K562 (cell line): ENCODE data around the gene GSTA5. TPM values are rescaled to one million over a fixed set of nuclear protein-coding genes. Genes with fewer than 3 reads are reported as not detected.
"Not testable (repeated sequence)": the region's sequence is repeated elsewhere in the genome, so short reads cannot be mapped to it uniquely, and the experiment has no call there.

Experiments used
- ATAC-seq: fragments of 200-7000 bp; cut with Tn5 transposase; 3 replicates; pipeline ENCODE4 v1.9.1; 2020; ENCODE audit warnings: moderate library complexity
- BruUV-seq: library from RNA; stranded (reverse); fragments of 400-500 nt; replicated peaks from 2 replicates; lab custom pipeline; 2021; lab: Mats Ljungman, UMichigan
- CTCF ChIA-PET: fragments of 300-600 bp; formaldehyde crosslinking; extraction: SDS; loops from one replicate; lab custom pipeline; 2021; ENCODE audit warnings: low intra/inter-chr PET ratio; lab: Yijun Ruan, JAX
- POLR2A ChIA-PET: fragments of 300-600, 350-650 bp; sonication (Branson Sonifier 250); formaldehyde crosslinking; extraction: SDS; loops from one replicate; lab custom pipeline; 2021; ENCODE audit warnings: antibody characterized with exemption, inconsistent platforms; lab: Yijun Ruan, JAX
- DNase-seq, 4 experiments: peaks; one replicate each; pipeline versions ENCODE4 v3.0.0 to v3.0.0-alpha.2; 2011 to 2018; ENCODE audit warnings: low spot score in 3 of 4, mixed read lengths in 3 of 4; ENCODE audit errors: extremely low read depth in 1 of 4
- FAIRE-seq: peaks from 2 replicates; lab custom pipeline; 2011; peaks lifted over from hg19 to GRCh38; lab: Jason Lieb, UNC
- H2AFZ ChIP-seq: 2 replicates; pipeline ENCODE4 v1.6.0; 2011; ENCODE audit warnings: low read depth, low read length, control low read depth, inconsistent platforms
- H3K27ac ChIP-seq: fragments of 200-600 bp; 3 replicates; pipeline ENCODE4 v1.8.0; 2011; ENCODE audit warnings: low read depth, mild to moderate bottlenecking, control low read depth, inconsistent platforms, low read length, moderate library complexity, mixed read lengths; ENCODE audit errors: extremely low read depth
- H3K27me3 ChIP-seq, 2 experiments: fragments of 300-600 bp in 1 of 2; 2 replicates in 1 of 2; 3 replicates in 1 of 2; pipeline versions ENCODE4 v1.6.0 to v1.8.0; 2011; ENCODE audit warnings: inconsistent platforms in 2 of 2, low read length in 2 of 2, mild to moderate bottlenecking in 1 of 2, mixed read lengths in 1 of 2, moderate library complexity in 1 of 2; ENCODE audit not compliant: control insufficient read depth in 2 of 2, insufficient read depth in 2 of 2
- H3K36me3 ChIP-seq: fragments of 300-600 bp; 3 replicates; pipeline ENCODE4 v1.8.0; 2011; ENCODE audit warnings: mild to moderate bottlenecking, low read length, inconsistent platforms; ENCODE audit not compliant: control insufficient read depth, insufficient read depth
- H3K4me1 ChIP-seq, 2 experiments: fragments of 200-600 bp in 1 of 2; replicated peaks in 1 of 2; 2 replicates in 1 of 2; 3 replicates in 1 of 2; pipeline versions ENCODE4 v1.5.1 to v1.8.0; 2011; ENCODE audit warnings: inconsistent platforms in 2 of 2, low read length in 2 of 2, mild to moderate bottlenecking in 1 of 2, mixed read lengths in 1 of 2, moderate library complexity in 1 of 2; ENCODE audit not compliant: control insufficient read depth in 2 of 2, insufficient read depth in 2 of 2
- H3K4me2 ChIP-seq: 2 replicates; pipeline ENCODE4 v1.6.1; 2011; ENCODE audit warnings: low read length, control low read depth, inconsistent platforms, mixed read lengths; ENCODE audit not compliant: insufficient read depth
- H3K4me3 ChIP-seq: fragments of 200-600 bp; sonication (generic), shearing (Covaris generic); 2 replicates; pipeline ENCODE4 v1.5.1; 2016; ENCODE audit warnings: control low read depth, inconsistent platforms
- H3K79me2 ChIP-seq: fragments of 200-600 bp; 3 replicates; pipeline ENCODE4 v1.8.0; 2011; ENCODE audit warnings: low read length, inconsistent platforms; ENCODE audit not compliant: control insufficient read depth, insufficient read depth
- H3K9ac ChIP-seq, 2 experiments: 2 replicates each; pipeline versions ENCODE4 v1.6.0 to v1.6.1; 2011; ENCODE audit warnings: low read depth in 2 of 2, low read length in 2 of 2, control low read depth in 1 of 2, inconsistent platforms in 1 of 2, mild to moderate bottlenecking in 1 of 2, mixed read lengths in 1 of 2; ENCODE audit not compliant: insufficient read depth in 1 of 2
- H3K9me1 ChIP-seq: one replicate; pipeline ENCODE4 v1.6.0; 2011; ENCODE audit warnings: inconsistent platforms, mild to moderate bottlenecking, low read length, moderate library complexity; ENCODE audit not compliant: control insufficient read depth, insufficient read depth
- H3K9me3 ChIP-seq: replicated peaks from 2 replicates; pipeline ENCODE4 v1.5.1; 2011; ENCODE audit warnings: low read depth, low read length, inconsistent platforms; ENCODE audit not compliant: control insufficient read depth, insufficient read depth
- H4K20me1 ChIP-seq: replicated peaks from 2 replicates; pipeline ENCODE4 v1.6.1; 2011; ENCODE audit warnings: low read length, inconsistent platforms, mixed read lengths; ENCODE audit not compliant: control insufficient read depth, insufficient read depth
- WGBS: fragments of 100-300 bp; shearing (Covaris generic); methylation state at CpG from one replicate; pipeline ENCODE4 v1.1.6; 2016; ENCODE audit warnings: low coverage, mixed read lengths; ENCODE audit not compliant: insufficient coverage; ENCODE audit errors: missing lambda C conversion rate; 5-methylcytosine and 5-hydroxymethylcytosine counted together
- in situ Hi-C: fragments of 300-500 bp; cut with MboI; formaldehyde crosslinking; loops from 4 replicates; pipeline ENCODE4 v1.15.0; 2018; ENCODE audit warnings: inconsistent platforms, mixed read lengths
- intact Hi-C: fragments of 100-400 bp; cut with micrococcal nuclease; formaldehyde crosslinking; loops from 2 replicates; pipeline ENCODE4 v1.14.2; 2022
- polyA plus RNA-seq, 8 experiments: library from polyadenylated mRNA; depleted of rRNA in 4 of 8; stranded (reverse) in 5 of 8; unstranded in 3 of 8; fragments of >200 nt; fragmentation: Nextera tagmentation in 2 of 8; fragmentation: Illumina TruSeq in 1 of 8; extraction: Ambion mirVana in 2 of 8; extraction: Trizol in 1 of 8; gene quantifications; 2 replicates each; pipeline versions ENCODE4 v1.2.1 to v1.2.3, GENCODE V29; 2011 to 2014; ENCODE audit warnings: inconsistent platforms in 1 of 8, missing spikeins in 1 of 8
- total RNA-seq, 7 experiments: library from RNA; depleted of rRNA in 6 of 7; stranded (reverse); fragments of >200 nt in 6 of 7; fragmentation: Illumina TruSeq in 2 of 7; extraction: Trizol in 2 of 7; gene quantifications; 2 replicates each; pipeline versions ENCODE4 v1.2.1 to v1.2.3, GENCODE V29; 2011 to 2021; ENCODE audit warnings: low replicate concordance in 1 of 7

Gene GSTA5
- total and polyA plus RNA-seq, 9 of the 15 experiments (the other 6 are each of a cell fraction or from before 2014, with no cell fraction given), result not detected

DNA sequence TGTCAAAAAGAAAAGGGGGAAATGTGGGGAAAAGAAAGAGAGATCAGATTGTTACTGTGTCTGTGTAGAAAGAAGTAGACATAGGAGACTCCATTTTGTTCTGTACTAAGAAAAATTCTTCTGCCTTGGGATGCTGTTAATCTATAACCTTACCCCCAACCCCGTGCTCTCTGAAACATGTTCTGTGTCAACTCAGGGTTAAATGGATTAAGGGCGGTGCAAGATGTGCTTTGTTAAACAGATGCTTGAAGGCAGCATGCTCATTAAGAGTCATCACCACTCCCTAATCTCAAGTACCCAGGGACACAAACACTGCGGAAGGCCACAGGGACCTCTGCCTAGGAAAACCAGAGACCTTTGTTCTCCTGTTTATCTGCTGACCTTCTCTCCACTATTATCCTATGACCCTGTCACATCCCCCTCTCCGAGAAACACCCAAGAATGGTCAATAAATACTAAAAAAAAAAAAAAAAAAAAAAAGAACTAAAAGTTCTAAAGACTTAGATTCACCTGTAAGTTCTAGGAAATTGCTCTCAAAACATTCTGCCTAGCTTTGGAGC, 14.6 kb downstream of the GSTA5 start:
- H4K20me1 ChIP-seq, H3K9ac ChIP-seq, POLR2A ChIA-PET, intact Hi-C loops, H3K9me1 ChIP-seq, H3K4me1 ChIP-seq, ATAC-seq, H3K36me3 ChIP-seq, BruUV-seq, H3K4me2 ChIP-seq, H3K9me3 ChIP-seq, H3K27ac ChIP-seq, H3K79me2 ChIP-seq, FAIRE-seq, H2AFZ ChIP-seq, CTCF ChIA-PET, DNase-seq, H3K4me3 ChIP-seq: not testable (repeated sequence)
- peaks cover 0 to 18% of the 10 kb centered on the region in 2 experiments; a peak in 1 of 5 replicates for H3K27me3 ChIP-seq
- 0% methylated on average over 4 of the region's 4 CpGs for whole genome bisulfite sequencing
- in situ Hi-C loops, result loop anchor here (5.0 kb wide), 1 partner anchor 39 kb away; no protein-coding TSS in a partner anchor

DNA sequence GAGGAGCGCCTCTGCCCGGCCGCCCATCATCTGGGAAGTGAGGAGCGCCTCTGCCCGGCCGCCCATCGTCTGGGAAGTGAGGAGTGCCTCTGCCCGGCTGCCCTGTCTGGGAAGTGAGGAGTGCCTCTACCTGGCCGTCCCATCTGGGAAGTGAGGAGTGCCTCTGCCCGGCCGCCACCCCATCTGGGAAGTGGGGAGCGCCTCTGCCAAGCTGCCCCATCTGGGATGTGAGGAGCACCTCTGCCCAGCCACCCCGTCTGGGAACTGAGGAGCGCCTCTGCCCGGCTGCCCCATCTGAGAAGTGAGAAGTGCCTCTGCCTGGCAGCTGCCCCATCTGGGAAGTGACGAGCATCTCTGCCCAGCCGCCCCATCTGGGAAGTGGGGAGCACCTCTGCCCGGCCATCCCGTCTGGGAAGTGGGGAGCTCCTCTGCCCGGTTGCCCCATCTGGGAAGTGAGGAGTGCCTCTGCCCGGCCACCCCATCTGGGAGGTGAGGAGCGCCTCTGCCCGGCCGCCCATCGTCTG, 15.3 kb downstream of the GSTA5 start:
- H3K27ac ChIP-seq, H3K4me2 ChIP-seq, H3K9ac ChIP-seq, H4K20me1 ChIP-seq, H3K9me3 ChIP-seq, H3K36me3 ChIP-seq, intact Hi-C loops, ATAC-seq, DNase-seq, H3K4me3 ChIP-seq, FAIRE-seq, H3K9me1 ChIP-seq, H3K4me1 ChIP-seq, H3K79me2 ChIP-seq, POLR2A ChIA-PET, CTCF ChIA-PET, BruUV-seq, H2AFZ ChIP-seq: not testable (repeated sequence)
- in situ Hi-C loops, result loop anchor here (5.0 kb wide), 1 partner anchor 38 kb away; no protein-coding TSS in a partner anchor
- 0% methylated on average over 22 of the region's 25 CpGs for WGBS
- H3K27me3 ChIP-seq, result peaks cover 0 to 16% of the 10 kb centered on the region in 2 experiments; a peak in 1 of 5 replicates
